HepG2 (cell line): ENCODE measurements around the gene CACNA2D3. TPM values are rescaled to one million over a fixed set of nuclear protein-coding genes. Genes with fewer than 3 reads are reported as not detected.

Experiments used
- ATAC-seq: fragments of 200-7000 bp; cut with Tn5 transposase; 3 replicates; pipeline ENCODE4 v1.9.1; 2020; ENCODE audit warnings: mild to moderate bottlenecking, moderate library complexity
- BruUV-seq: library from RNA; stranded (reverse); fragments of 400-500 nt; replicated peaks from 2 replicates; lab custom pipeline; 2021; lab: Mats Ljungman, UMichigan
- CTCF ChIA-PET: fragments of 300-600 bp; formaldehyde crosslinking; extraction: SDS; loops from one replicate; lab custom pipeline; 2021; ENCODE audit warnings: low total read pairs, inconsistent platforms, low intra/inter-chr PET ratio; lab: Yijun Ruan, JAX
- POLR2A ChIA-PET: fragments of 350-600 bp; sonication (Branson Sonifier 250); formaldehyde crosslinking; loops from one replicate; lab custom pipeline; 2020; ENCODE audit warnings: antibody characterized with exemption, inconsistent platforms; lab: Yijun Ruan, JAX
- DNase-seq: peaks from one replicate; pipeline ENCODE4 v3.0.0-alpha.2; 2015; ENCODE audit warnings: low spot score
- FAIRE-seq: peaks from 3 replicates; lab custom pipeline; 2011; peaks lifted over from hg19 to GRCh38; lab: Jason Lieb, UNC
- H2AFZ ChIP-seq: one replicate; pipeline ENCODE4 v1.6.1; 2011; ENCODE audit warnings: low read length, inconsistent platforms
- H3K27ac ChIP-seq: fragments of 300-600 bp; 3 replicates; pipeline ENCODE4 v1.8.0; 2011; ENCODE audit warnings: mixed run types, mild to moderate bottlenecking, mixed read lengths, low read length, inconsistent platforms; ENCODE audit not compliant: insufficient read depth; ENCODE audit errors: extremely low read length
- H3K27me3 ChIP-seq, 2 experiments: fragments of 200-600 bp in 1 of 2; 2 replicates in 1 of 2; 3 replicates in 1 of 2; pipeline versions ENCODE4 v1.6.0 to v1.8.0; 2011; ENCODE audit warnings: low read length in 2 of 2, mild to moderate bottlenecking in 2 of 2, moderate library complexity in 2 of 2, inconsistent platforms in 1 of 2; ENCODE audit not compliant: insufficient read depth in 2 of 2, control insufficient read depth in 1 of 2
- H3K36me3 ChIP-seq, 2 experiments: fragments of 200-600 bp in 1 of 2; replicated peaks in 1 of 2; 2 replicates in 1 of 2; 3 replicates in 1 of 2; pipeline versions ENCODE4 v1.5.1 to v1.8.0; 2011; ENCODE audit warnings: low read length in 2 of 2, inconsistent platforms in 1 of 2; ENCODE audit not compliant: insufficient read depth in 2 of 2, control insufficient read depth in 1 of 2
- H3K4me1 ChIP-seq: 2 replicates; pipeline ENCODE4 v1.5.1; 2012; ENCODE audit warnings: low read length, inconsistent platforms; ENCODE audit not compliant: insufficient read depth
- H3K4me2 ChIP-seq: 2 replicates; pipeline ENCODE4 v1.6.0; 2011; ENCODE audit warnings: low read depth, low read length, inconsistent platforms
- H3K4me3 ChIP-seq, 3 experiments: fragments of 200-600 bp in 1 of 3; sonication (generic), shearing (Covaris generic) in 1 of 3; replicated peaks in 1 of 3; 2 replicates each; pipeline ENCODE4 v1.5.1; 2011 to 2016; ENCODE audit warnings: low read length in 3 of 3, inconsistent platforms in 2 of 3, low read depth in 2 of 3, mild to moderate bottlenecking in 2 of 3, control low read depth in 1 of 3, mixed read lengths in 1 of 3; ENCODE audit not compliant: insufficient read depth in 1 of 3
- H3K79me2 ChIP-seq: one replicate; pipeline ENCODE4 v1.6.1; 2011; ENCODE audit warnings: low read length, inconsistent platforms; ENCODE audit not compliant: insufficient read depth
- H3K9ac ChIP-seq: 2 replicates; pipeline ENCODE4 v1.6.0; 2011; ENCODE audit warnings: mild to moderate bottlenecking, low read depth, low read length, inconsistent platforms; ENCODE audit not compliant: insufficient read depth
- H3K9me3 ChIP-seq: 2 replicates; pipeline ENCODE4 v1.5.1; 2012; ENCODE audit warnings: mild to moderate bottlenecking, low read length
- H4K20me1 ChIP-seq: 2 replicates; pipeline ENCODE4 v1.6.0; 2011; ENCODE audit warnings: inconsistent platforms, mild to moderate bottlenecking, low read length, moderate library complexity; ENCODE audit not compliant: insufficient read depth
- BATF2 ChIP-seq: sonication (generic); formaldehyde crosslinking; IDR thresholded peaks from 2 replicates; pipeline ENCODE4 v1.8.0; 2022; ENCODE audit warnings: mild to moderate bottlenecking, missing genetic modification reagents, moderate library complexity
- BORCS8-MEF2B ChIP-seq: sonication (generic); formaldehyde crosslinking; IDR thresholded peaks from 2 replicates; pipeline ENCODE4 v1.8.0; 2022; ENCODE audit warnings: mild to moderate bottlenecking, missing genetic modification reagents
- FOSL1 ChIP-seq: sonication (generic); formaldehyde crosslinking; IDR thresholded peaks from 2 replicates; pipeline ENCODE4 v1.9.0; 2021; ENCODE audit warnings: missing genetic modification reagents, borderline replicate concordance
- HHEX ChIP-seq: IDR thresholded peaks from 2 replicates; pipeline ENCODE4 v1.6.1; 2016; ENCODE audit warnings: control low read depth
- HOXA9 ChIP-seq: sonication (generic); formaldehyde crosslinking; IDR thresholded peaks from 2 replicates; pipeline ENCODE4 v1.8.1; 2022; ENCODE audit warnings: missing genetic modification reagents, mild to moderate bottlenecking, moderate library complexity, borderline replicate concordance
- PRDM15 ChIP-seq: sonication (generic); formaldehyde crosslinking; IDR thresholded peaks from 2 replicates; pipeline ENCODE4 v1.4.0; 2020; ENCODE audit warnings: missing genetic modification reagents
- RBM22 ChIP-seq: fragments of 200-400 bp; formaldehyde crosslinking; optimal IDR thresholded peaks from 2 replicates; pipeline ENCODE3; 2017; ENCODE audit warnings: mild to moderate bottlenecking, low read length, moderate library complexity
- ZBTB44 ChIP-seq: sonication (generic); formaldehyde crosslinking; IDR thresholded peaks from 2 replicates; pipeline ENCODE4 v1.4.0; 2020; ENCODE audit warnings: missing genetic modification reagents
- ZC3H13 ChIP-seq: sonication (generic); formaldehyde crosslinking; IDR thresholded peaks from 2 replicates; pipeline ENCODE4 v1.8.1; 2023; ENCODE audit warnings: mild to moderate bottlenecking, missing genetic modification reagents, moderate library complexity
- ZNF121 ChIP-seq: sonication (generic); formaldehyde crosslinking; IDR thresholded peaks from 2 replicates; pipeline ENCODE4 v1.5.0; 2020; ENCODE audit warnings: mild to moderate bottlenecking, missing genetic modification reagents
- ZNF34 ChIP-seq: sonication (generic); formaldehyde crosslinking; IDR thresholded peaks from 2 replicates; pipeline ENCODE4 v1.4.0; 2020; ENCODE audit warnings: mild to moderate bottlenecking, missing genetic modification reagents, borderline replicate concordance
- ZNF747 ChIP-seq: sonication (generic); formaldehyde crosslinking; IDR thresholded peaks from 2 replicates; pipeline ENCODE4 v1.8.1; 2023; ENCODE audit warnings: missing genetic modification reagents, mild to moderate bottlenecking, borderline replicate concordance
- ZNF782 ChIP-seq: sonication (generic); formaldehyde crosslinking; IDR thresholded peaks from 2 replicates; pipeline ENCODE4 v1.4.0; 2020; ENCODE audit warnings: missing genetic modification reagents, mild to moderate bottlenecking, borderline replicate concordance
- WGBS: methylation state at CpG from one replicate; pipeline ENCODE4 v1.1.6; 2017; ENCODE audit warnings: low lambda C conversion rate; 5-methylcytosine and 5-hydroxymethylcytosine counted together
- in situ Hi-C: cut with HindIII; loops from 2 replicates; pipeline ENCODE4 v1.10.0; 2017; ENCODE audit warnings: low pct_unique_long_range_greater_than_20kb; ENCODE audit not compliant: extremely low pct_ligation_motif_present
- intact Hi-C: fragments of 100-400 bp; cut with micrococcal nuclease; formaldehyde crosslinking; loops from one replicate; pipeline ENCODE4 v1.10.0; 2022; ENCODE audit not compliant: unreplicated experiment
- polyA plus RNA-seq, 8 experiments: library from polyadenylated mRNA; depleted of rRNA in 3 of 8; stranded (reverse) in 7 of 8; unstranded in 1 of 8; fragments of >200 nt; fragmentation: Illumina TruSeq in 4 of 8; extraction: Trizol in 4 of 8; gene quantifications; 2 replicates each; pipeline versions ENCODE4 v1.2.1 to v1.2.3, GENCODE V29; 2011 to 2016; ENCODE audit warnings: low read depth in 4 of 8, missing spikeins in 1 of 8, mixed read lengths in 1 of 8; ENCODE audit not compliant: insufficient read depth in 1 of 8
- total RNA-seq, 5 experiments: library from RNA; depleted of rRNA; stranded (reverse); fragments of >200 nt; fragmentation: Illumina TruSeq; extraction: Trizol; gene quantifications; 2 replicates each; pipeline ENCODE4 v1.2.3, GENCODE V29; 2016; ENCODE audit warnings: low read depth in 1 of 5

Gene CACNA2D3
- total and polyA plus RNA-seq, 2 of the 13 experiments (the other 11 are each of a cell fraction or from before 2014, with no cell fraction given) = not detected

- Histone ChIP-seq H3K27ac (no peak overlapping the region), H3K27me3 (no peaks in the 10 kb centered on the region), H3K9me3 (no peaks in the 10 kb centered on the region), H3K4me3 (no peak overlapping the region), H4K20me1 (no peaks in the 10 kb centered on the region), H3K36me3 (no peaks in the 10 kb centered on the region), H3K9ac (no peak overlapping the region), H3K4me1 (no peaks in the 10 kb centered on the region), H3K79me2 (no peaks in the 10 kb centered on the region), H2AFZ (no peak overlapping the region), H3K4me2 (no peak overlapping the region)
- BruUV-seq = no TSS peak
- intact Hi-C loops = no loop called here
- DNase-seq (no peak), ATAC-seq (no peak), FAIRE-seq (no peak)
- WGBS = 67% methylated on average over 6 of the region's 6 CpGs
- CTCF ChIA-PET = no interaction called here
- in situ Hi-C loops = no loop called here
- POLR2A ChIA-PET = no interaction called here
- TF ChIP-seq RBM22 = no peak
- TF ChIP-seq ZC3H13 = no peak
- no peak for TF ChIP-seq BORCS8-MEF2B (CRISPR knock-in tag)
- TF ChIP-seq ZNF747 (CRISPR knock-in tag) = no peak
- TF ChIP-seq ZNF34 = no peak
- no peak for TF ChIP-seq BATF2
- no peak for TF ChIP-seq HHEX (CRISPR knock-in tag)
- no peak for TF ChIP-seq HOXA9 (CRISPR knock-in tag)
- no peak for TF ChIP-seq FOSL1 (CRISPR knock-in tag)
- no peak for TF ChIP-seq ZNF121
- no peak for TF ChIP-seq ZBTB44 (CRISPR knock-in tag)
- TF ChIP-seq PRDM15 (CRISPR knock-in tag) = no peak
- TF ChIP-seq ZNF782 (CRISPR knock-in tag) = no peak
Observed at GRCh38 chr3:54574906-54575617, 452.7 kb downstream of the CACNA2D3 start.
